CD8-positive, alpha-beta memory T cell (primary cell): ENCODE data around the gene GRM1. TPM values are rescaled to one million over a fixed set of nuclear protein-coding genes. Genes with fewer than 3 reads are reported as not detected.

Experiments used
- CTCF ChIA-PET: fragments of 350-600 bp; sonication (Branson Sonifier 250); formaldehyde crosslinking; loops from one replicate; lab custom pipeline; 2021; ENCODE audit warnings: antibody characterized with exemption; lab: Charles Lee
- POLR2A ChIA-PET: fragments of 350-600 bp; sonication (Branson Sonifier 250); formaldehyde crosslinking; loops from one replicate; lab custom pipeline; 2021; ENCODE audit warnings: antibody characterized with exemption; lab: Charles Lee
- DNase-seq, 5 donors: peaks; one replicate each; pipeline versions ENCODE4 v3.0.0 to v3.0.0-alpha.2; 2020 to 2022; ENCODE audit warnings: mixed read lengths in 1 of 5
- H3K27ac ChIP-seq: one replicate; pipeline ENCODE4 v1.7.0; 2013; ENCODE audit warnings: low read depth, mild to moderate bottlenecking, low read length, moderate library complexity
- H3K27me3 ChIP-seq: 2 replicates; pipeline ENCODE4 v1.7.0; 2013; ENCODE audit warnings: low read length, mild to moderate bottlenecking; ENCODE audit not compliant: insufficient read depth, poor library complexity, severe bottlenecking
- H3K36me3 ChIP-seq: 2 replicates; pipeline ENCODE4 v1.7.0; 2013; ENCODE audit warnings: mild to moderate bottlenecking, low read length, moderate library complexity; ENCODE audit not compliant: insufficient read depth
- H3K4me1 ChIP-seq: 2 replicates; pipeline ENCODE4 v1.7.0; 2013; ENCODE audit warnings: mild to moderate bottlenecking, low read length, moderate library complexity; ENCODE audit not compliant: insufficient read depth
- H3K4me3 ChIP-seq: 2 replicates; pipeline ENCODE4 v1.7.0; 2013; ENCODE audit warnings: mild to moderate bottlenecking, low read length
- H3K9me3 ChIP-seq: 2 replicates; pipeline ENCODE4 v1.7.0; 2013; ENCODE audit warnings: mild to moderate bottlenecking, low read length
- H3K27ac Mint-ChIP-seq, 8 donors: one replicate each; pipeline ENCODE4 v1.8.0; 2020 to 2021; ENCODE audit warnings: mixed read lengths in 8 of 8, mild to moderate bottlenecking in 6 of 8, inconsistent platforms in 3 of 8, moderate library complexity in 3 of 8
- H3K27me3 Mint-ChIP-seq, 2 donors: one replicate each; pipeline ENCODE4 v1.8.0; 2020 to 2021; ENCODE audit warnings: mixed read lengths in 2 of 2, mild to moderate bottlenecking in 1 of 2, moderate library complexity in 1 of 2
- H3K36me3 Mint-ChIP-seq, 3 donors: one replicate each; pipeline ENCODE4 v1.8.0; 2020 to 2021; ENCODE audit warnings: mixed read lengths in 3 of 3, inconsistent platforms in 1 of 3, mild to moderate bottlenecking in 1 of 3
- H3K4me1 Mint-ChIP-seq, 3 donors: one replicate each; pipeline ENCODE4 v1.8.0; 2020 to 2021; ENCODE audit warnings: mixed read lengths in 3 of 3, inconsistent platforms in 1 of 3, mild to moderate bottlenecking in 1 of 3
- H3K4me3 Mint-ChIP-seq, 7 donors: one replicate each; pipeline ENCODE4 v1.8.0; 2020 to 2021; ENCODE audit warnings: mixed read lengths in 7 of 7, mild to moderate bottlenecking in 6 of 7, moderate library complexity in 4 of 7, inconsistent platforms in 2 of 7
- H3K9me3 Mint-ChIP-seq, 5 donors: one replicate each; pipeline ENCODE4 v1.8.0; 2020 to 2022; ENCODE audit warnings: mixed read lengths in 5 of 5, mild to moderate bottlenecking in 3 of 5, moderate library complexity in 2 of 5, inconsistent platforms in 1 of 5
- polyA plus RNA-seq: library from polyadenylated mRNA; unstranded; fragments of 300-500 nt; fragmentation: Illumina TruSeq; gene quantifications from one replicate; pipeline ENCODE4 v1.2.3, GENCODE V29; 2021
- total RNA-seq, 2 experiments: library from RNA; stranded (reverse); gene quantifications; one replicate each; pipeline ENCODE4 v1.2.3, GENCODE V29; 2021

GRM1 gene
- total and polyA plus RNA-seq, 3 experiments from 2014 or later: not detected

GRCh38 chr6:146210406-146211083, 181.7 kb downstream of the GRM1 start:
- H3K36me3 Mint-ChIP-seq: no peaks in the 10 kb centered on the region
- ChIA-PET CTCF (no interaction called here), POLR2A (no interaction called here)
- H3K27ac Mint-ChIP-seq: no peak overlapping the region
- Histone ChIP-seq H3K4me3 (no peak overlapping the region), H3K9me3 (no peaks in the 10 kb centered on the region), H3K27me3 (no peaks in the 10 kb centered on the region), H3K27ac (no peak overlapping the region), H3K4me1 (no peaks in the 10 kb centered on the region), H3K36me3 (no peaks in the 10 kb centered on the region)
- peaks cover 0 to 4% (median 4%) of the 10 kb centered on the region in 3 donors for H3K4me1 Mint-ChIP-seq
- no peaks in the 10 kb centered on the region for H3K27me3 Mint-ChIP-seq
- no peak for DNase-seq
- H3K9me3 Mint-ChIP-seq: peaks cover 0 to 2% (median 0%) of the 10 kb centered on the region in 5 donors
- no peak overlapping the region for H3K4me3 Mint-ChIP-seq

GRCh38 chr6:146211646-146212045, 182.8 kb downstream of the GRM1 start:
- H3K4me3 Mint-ChIP-seq: peak overlapping the region in 3 of 7 donors; percentile 16 to 49 (median 18)
- Histone ChIP-seq H3K36me3 (no peaks in the 10 kb centered on the region), H3K27ac (no peak overlapping the region), H3K27me3 (no peaks in the 10 kb centered on the region), H3K9me3 (no peaks in the 10 kb centered on the region), H3K4me3 (no peak overlapping the region), H3K4me1 (no peaks in the 10 kb centered on the region)
- no peak overlapping the region for H3K27ac Mint-ChIP-seq
- ChIA-PET CTCF (no interaction called here), POLR2A (no interaction called here)
- no peak for DNase-seq
- no peaks in the 10 kb centered on the region for H3K36me3 Mint-ChIP-seq
- H3K27me3 Mint-ChIP-seq: no peaks in the 10 kb centered on the region
- H3K4me1 Mint-ChIP-seq: peaks cover 0 to 4% (median 4%) of the 10 kb centered on the region in 3 donors
- peaks cover 0 to 2% (median 0%) of the 10 kb centered on the region in 5 donors for H3K9me3 Mint-ChIP-seq

DNA sequence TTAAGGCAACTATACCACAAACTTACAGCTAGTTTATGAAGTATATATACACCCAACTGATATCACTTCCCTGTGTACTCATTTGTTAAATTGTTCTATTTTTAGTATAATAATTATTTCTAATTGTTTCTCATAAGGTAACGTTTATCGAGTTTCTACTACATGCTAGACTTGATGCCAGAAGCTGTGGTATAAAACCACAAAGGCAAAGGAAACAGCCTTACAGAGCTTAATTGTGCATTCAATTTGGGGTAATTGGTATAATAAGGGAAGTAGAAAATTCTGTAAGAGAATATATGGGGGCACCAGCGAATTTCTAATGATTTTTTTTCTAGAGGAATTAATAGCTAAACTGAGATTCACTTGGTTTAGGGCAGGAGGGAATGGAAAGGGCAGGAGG, 183.9 kb downstream of the GRM1 start:
- H3K27ac ChIP-seq: no peak overlapping the region
- H3K9me3 ChIP-seq: no peaks in the 10 kb centered on the region
- ChIA-PET CTCF (no interaction called here), POLR2A (no interaction called here)
- H3K36me3 Mint-ChIP-seq: no peaks in the 10 kb centered on the region
- no peaks in the 10 kb centered on the region for H3K27me3 Mint-ChIP-seq
- DNase-seq: no peak
- no peak overlapping the region for H3K4me3 Mint-ChIP-seq
- H3K4me3 ChIP-seq: no peak overlapping the region
- no peaks in the 10 kb centered on the region for H3K4me1 ChIP-seq
- H3K9me3 Mint-ChIP-seq: no peaks in the 10 kb centered on the region
- H3K36me3 ChIP-seq: no peaks in the 10 kb centered on the region
- peaks cover 0 to 4% (median 4%) of the 10 kb centered on the region in 3 donors for H3K4me1 Mint-ChIP-seq
- H3K27ac Mint-ChIP-seq: peak overlapping the region in 1 of 8 donors; percentile 51
- no peaks in the 10 kb centered on the region for H3K27me3 ChIP-seq

DNA sequence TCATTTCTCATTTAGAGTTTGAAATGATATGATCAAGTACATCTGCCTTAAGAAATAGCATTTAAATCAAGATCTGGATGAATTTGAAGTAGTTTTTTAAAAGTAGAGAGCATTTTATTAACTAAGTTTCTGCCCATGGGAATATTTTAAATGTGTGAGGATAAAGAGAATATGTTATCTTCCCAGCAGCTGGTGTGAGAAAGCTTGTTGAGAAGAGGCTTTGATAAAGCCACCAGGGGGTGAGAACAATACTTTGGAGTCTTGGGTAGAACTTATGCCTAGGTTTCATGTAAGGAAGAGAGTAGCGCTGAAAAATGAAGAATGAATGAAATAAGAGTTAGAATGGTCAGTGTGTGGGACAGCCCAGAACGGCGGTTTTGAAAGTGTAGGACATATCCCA, 190.2 kb downstream of the GRM1 start:
- Mint-ChIP-seq H3K27ac (no peak overlapping the region), H3K4me3 (no peak overlapping the region), H3K4me1 (no peaks in the 10 kb centered on the region), H3K36me3 (no peaks in the 10 kb centered on the region), H3K27me3 (no peaks in the 10 kb centered on the region), H3K9me3 (no peaks in the 10 kb centered on the region)
- Histone ChIP-seq H3K4me3 (no peak overlapping the region), H3K27me3 (no peaks in the 10 kb centered on the region), H3K36me3 (no peaks in the 10 kb centered on the region), H3K27ac (no peak overlapping the region), H3K4me1 (no peaks in the 10 kb centered on the region), H3K9me3 (no peaks in the 10 kb centered on the region)
- POLR2A ChIA-PET: no interaction called here
- DNase-seq: no peak
- CTCF ChIA-PET: no interaction called here

- H3K4me3 Mint-ChIP-seq: no peak overlapping the region
- Histone ChIP-seq H3K27ac (no peak overlapping the region), H3K27me3 (no peaks in the 10 kb centered on the region), H3K36me3 (no peaks in the 10 kb centered on the region), H3K4me3 (no peak overlapping the region), H3K9me3 (no peaks in the 10 kb centered on the region), H3K4me1 (no peaks in the 10 kb centered on the region)
- H3K9me3 Mint-ChIP-seq: no peaks in the 10 kb centered on the region
- CTCF ChIA-PET: no interaction called here
- POLR2A ChIA-PET: no interaction called here
- DNase-seq: no peak
- no peaks in the 10 kb centered on the region for H3K36me3 Mint-ChIP-seq
- no peaks in the 10 kb centered on the region for H3K4me1 Mint-ChIP-seq
- H3K27ac Mint-ChIP-seq: no peak overlapping the region
- peaks cover 0 to 1% of the 10 kb centered on the region in 2 donors for H3K27me3 Mint-ChIP-seq
Observed at GRCh38 chr6:146224449-146224848, 195.6 kb downstream of the GRM1 start.

DNA sequence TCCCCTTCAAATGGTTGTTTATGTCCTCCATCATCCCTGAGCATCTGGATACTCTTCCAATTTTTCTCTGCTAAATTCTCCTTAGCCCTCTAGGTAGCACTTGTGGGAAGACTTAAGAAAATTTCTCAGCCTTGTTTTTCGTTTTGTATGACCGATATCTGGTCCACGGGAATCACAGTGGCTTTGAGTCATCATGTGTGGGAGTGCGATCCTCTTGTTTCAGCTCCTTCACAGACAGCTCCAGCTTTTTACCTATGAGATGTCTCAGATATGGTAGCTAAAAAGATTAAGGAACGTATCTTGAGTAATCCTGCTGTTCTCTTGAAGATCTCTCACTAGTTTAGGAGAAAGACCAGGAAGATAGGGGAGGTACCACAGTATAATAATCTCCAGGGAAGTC, 196.1 kb downstream of the GRM1 start:
- H3K4me3 ChIP-seq: no peak overlapping the region
- no peak overlapping the region for H3K27ac ChIP-seq
- no peak overlapping the region for H3K4me3 Mint-ChIP-seq
- H3K4me1 ChIP-seq: no peaks in the 10 kb centered on the region
- no peaks in the 10 kb centered on the region for H3K27me3 ChIP-seq
- ChIA-PET CTCF (no interaction called here), POLR2A (no interaction called here)
- no peaks in the 10 kb centered on the region for H3K9me3 Mint-ChIP-seq
- DNase-seq: no peak
- peaks cover 0 to 1% of the 10 kb centered on the region in 2 donors for H3K27me3 Mint-ChIP-seq
- H3K36me3 Mint-ChIP-seq: no peaks in the 10 kb centered on the region
- H3K4me1 Mint-ChIP-seq: no peaks in the 10 kb centered on the region
- H3K27ac Mint-ChIP-seq: no peak overlapping the region
- no peaks in the 10 kb centered on the region for H3K9me3 ChIP-seq
- no peaks in the 10 kb centered on the region for H3K36me3 ChIP-seq

GRCh38 chr6:146240322-146240721, 211.5 kb downstream of the GRM1 start:
- CTCF ChIA-PET: no interaction called here
- no peaks in the 10 kb centered on the region for H3K4me1 Mint-ChIP-seq
- Histone ChIP-seq H3K9me3 (no peaks in the 10 kb centered on the region), H3K27ac (no peak overlapping the region), H3K4me3 (no peak overlapping the region), H3K36me3 (no peaks in the 10 kb centered on the region), H3K27me3 (no peaks in the 10 kb centered on the region), H3K4me1 (no peaks in the 10 kb centered on the region)
- no peak for DNase-seq
- no peaks in the 10 kb centered on the region for H3K36me3 Mint-ChIP-seq
- POLR2A ChIA-PET: no interaction called here
- no peak overlapping the region for H3K27ac Mint-ChIP-seq
- peaks cover 0 to 4% of the 10 kb centered on the region in 2 donors for H3K27me3 Mint-ChIP-seq
- H3K4me3 Mint-ChIP-seq: no peak overlapping the region
- peaks cover 4 to 11% (median 6%) of the 10 kb centered on the region in 5 donors for H3K9me3 Mint-ChIP-seq

DNA sequence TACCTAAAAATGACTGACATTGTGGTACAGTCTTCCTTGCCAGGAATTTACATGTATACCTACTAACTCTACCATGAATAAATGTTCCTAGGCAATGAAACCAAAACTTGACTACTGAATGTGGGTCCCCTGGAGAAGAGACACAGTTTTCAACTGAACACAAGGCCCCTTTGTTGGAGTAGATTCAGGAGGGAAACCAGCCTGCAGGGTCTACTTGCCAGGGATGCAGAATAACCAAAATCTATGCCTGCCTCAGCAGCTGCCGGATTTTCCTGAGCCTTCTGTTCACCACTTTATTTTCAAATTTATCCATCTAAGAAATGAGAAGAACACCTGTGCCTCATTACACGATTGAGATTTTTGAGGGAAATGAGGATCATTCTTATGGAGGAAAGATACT, 211.9 kb downstream of the GRM1 start:
- H3K36me3 ChIP-seq: no peaks in the 10 kb centered on the region
- H3K27ac ChIP-seq: no peak overlapping the region
- no peaks in the 10 kb centered on the region for H3K9me3 ChIP-seq
- no peaks in the 10 kb centered on the region for H3K27me3 ChIP-seq
- H3K9me3 Mint-ChIP-seq: peaks cover 4 to 7% (median 6%) of the 10 kb centered on the region in 5 donors
- no peaks in the 10 kb centered on the region for H3K4me1 Mint-ChIP-seq
- no peak overlapping the region for H3K4me3 ChIP-seq
- peaks cover 0 to 4% of the 10 kb centered on the region in 2 donors for H3K27me3 Mint-ChIP-seq
- H3K4me3 Mint-ChIP-seq: no peak overlapping the region
- CTCF ChIA-PET: no interaction called here
- no peaks in the 10 kb centered on the region for H3K36me3 Mint-ChIP-seq
- no peaks in the 10 kb centered on the region for H3K4me1 ChIP-seq
- POLR2A ChIA-PET: no interaction called here
- no peak for DNase-seq
- H3K27ac Mint-ChIP-seq: no peak overlapping the region
